Urothelium cell line (cell line): ENCODE results near the gene MINDY2.
"Not testable (repeated sequence)": the region's sequence is repeated elsewhere in the genome, so short reads cannot be mapped to it uniquely, and the experiment has no call there.

Experiments used
- DNase-seq: peaks from one replicate; pipeline ENCODE4 v3.0.0; 2011; ENCODE audit warnings: low spot score, mixed read lengths
- FAIRE-seq: peaks from 2 replicates; lab custom pipeline; 2011; peaks lifted over from hg19 to GRCh38; lab: Jason Lieb, UNC

The MINDY2 gene

DNA sequence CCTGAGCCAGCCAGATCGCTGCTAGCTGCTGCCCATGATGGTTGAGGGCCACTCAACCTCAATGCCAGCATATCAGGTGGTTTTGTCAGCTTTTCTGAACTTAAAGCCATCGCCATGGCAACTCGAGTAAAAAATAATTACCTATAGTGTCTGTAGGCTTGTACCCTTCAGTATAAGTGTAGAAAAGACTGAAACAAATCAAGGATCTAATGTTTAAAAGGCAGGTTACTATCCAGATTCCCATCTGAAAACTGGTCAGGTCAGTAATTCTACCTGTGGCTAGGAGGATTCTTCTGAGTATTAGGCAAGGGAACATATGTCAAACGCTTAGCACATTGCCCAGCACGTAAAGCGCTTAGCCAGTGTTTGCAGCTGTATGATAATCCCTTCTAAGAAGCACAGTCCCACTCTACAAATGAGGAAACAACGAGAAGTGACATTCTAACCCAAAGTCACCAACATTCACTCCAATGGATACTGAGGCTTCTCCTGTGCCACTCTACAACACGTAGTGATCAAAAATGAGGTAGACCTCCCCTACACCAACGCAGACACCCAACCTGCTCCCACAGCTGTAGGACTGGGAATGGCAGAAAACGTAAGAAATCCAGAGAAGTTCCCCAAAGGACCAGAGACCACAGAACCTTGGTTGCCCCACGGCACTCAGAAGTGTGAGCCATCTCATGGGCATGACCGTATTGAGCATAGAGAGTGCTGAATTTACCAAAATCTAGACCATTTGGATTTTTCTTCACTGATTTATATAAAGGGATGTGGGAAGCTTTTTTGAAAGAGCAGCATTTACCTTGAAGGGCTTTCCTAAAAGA is 107.1 kb downstream of the MINDY2 start:
- DNase-seq (no peak), FAIRE-seq (no peak)

GRCh38 chr15:58880320-58880719 is 109.2 kb downstream of the MINDY2 start:
- FAIRE-seq = no peak
- no peak for DNase-seq

GRCh38 chr15:58882243-58882642 is 111.1 kb downstream of the MINDY2 start:
- FAIRE-seq (no peak), DNase-seq (no peak)

GRCh38 chr15:58883926-58884325 is 112.8 kb downstream of the MINDY2 start:
- FAIRE-seq, DNase-seq: not testable (repeated sequence)

GRCh38 chr15:58886921-58887320 is 115.8 kb downstream of the MINDY2 start:
- DNase-seq (no peak), FAIRE-seq (no peak)

GRCh38 chr15:58889363-58889762 is 118.3 kb downstream of the MINDY2 start:
- DNase-seq (no peak), FAIRE-seq (no peak)

GRCh38 chr15:58898150-58898680 is 127.1 kb downstream of the MINDY2 start:
- FAIRE-seq = no peak
- no peak for DNase-seq

GRCh38 chr15:58900631-58901030 is 129.5 kb downstream of the MINDY2 start:
- DNase-seq = no peak
- no peak for FAIRE-seq

DNA sequence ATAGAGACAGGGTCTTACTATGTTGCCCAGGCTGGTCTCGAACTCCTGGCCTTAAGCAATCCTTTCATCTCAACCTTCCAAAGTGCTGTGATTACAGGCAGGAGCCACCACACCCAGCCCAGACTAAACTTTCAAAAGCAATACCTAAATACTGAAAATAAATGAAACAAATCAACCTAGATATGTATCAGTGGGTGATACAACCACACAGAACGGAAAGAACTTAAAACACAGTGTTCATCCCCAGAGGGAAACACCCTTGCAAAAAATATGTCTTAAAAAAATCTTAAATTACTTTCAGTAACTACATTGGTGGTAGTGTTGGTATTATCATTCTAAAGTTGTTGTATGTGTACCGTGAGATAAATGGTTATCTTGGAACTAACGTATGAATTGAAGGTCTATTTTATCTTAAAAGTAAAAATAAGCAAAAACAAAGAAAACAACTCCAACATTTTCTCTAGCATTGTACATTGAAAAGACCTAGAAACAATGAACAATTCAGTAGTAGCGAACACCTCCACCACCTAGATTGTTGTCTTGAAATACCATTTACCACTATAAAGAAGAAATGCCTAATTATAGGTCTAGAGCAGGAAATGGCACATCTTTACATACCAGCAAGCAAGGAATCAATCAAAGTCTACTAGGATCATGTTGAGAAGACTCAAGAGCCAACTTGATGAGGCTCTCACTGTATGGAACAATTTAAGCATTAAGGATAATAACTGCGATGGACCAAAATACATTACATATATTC is 137.6 kb downstream of the MINDY2 start:
- FAIRE-seq (no peak), DNase-seq (no peak)

DNA sequence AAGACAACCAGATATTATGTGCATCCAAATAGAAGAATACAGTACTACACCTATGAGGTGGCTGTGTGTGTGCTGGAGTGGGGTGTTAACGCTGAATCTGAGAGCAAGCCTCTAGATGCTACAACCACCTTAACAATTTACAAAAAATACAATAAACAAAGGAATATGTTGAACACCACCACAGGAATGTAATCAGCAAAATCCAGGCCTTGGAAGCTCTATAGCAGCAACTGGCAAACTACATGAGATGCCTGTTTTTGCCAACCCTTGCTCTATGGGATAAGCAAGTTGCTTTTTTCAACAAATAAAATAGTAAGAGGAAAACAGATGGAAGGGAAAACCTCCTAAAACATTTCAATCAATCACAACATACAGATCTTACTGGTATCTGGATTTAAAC is 138.5 kb downstream of the MINDY2 start:
- no peak for FAIRE-seq
- no peak for DNase-seq

DNA sequence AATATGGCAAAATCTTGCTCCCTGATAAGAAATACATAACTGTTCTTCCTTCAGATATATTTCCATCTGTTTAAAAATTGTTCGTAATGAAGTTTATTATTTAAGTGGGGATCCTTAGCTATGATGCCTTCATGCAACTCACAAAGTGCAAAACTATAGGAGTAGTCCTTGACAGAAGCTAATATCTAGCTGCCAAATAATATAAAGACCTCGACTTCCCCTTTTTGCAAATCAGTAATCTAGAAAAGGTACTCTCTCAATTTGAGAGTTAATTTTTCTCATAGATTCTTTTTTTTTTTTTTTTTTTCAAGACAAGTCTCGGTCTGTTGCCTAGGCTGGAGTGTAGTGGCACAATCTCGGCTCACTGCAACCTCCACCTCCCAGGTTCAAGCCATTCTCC is 139.4 kb downstream of the MINDY2 start:
- FAIRE-seq = no peak
- no peak for DNase-seq
